Measurements from ENCODE around the gene DCST1. TPM values are rescaled to one million over a fixed set of nuclear protein-coding genes. Genes with fewer than 3 reads are reported as not detected.

The DCST1 gene
- total and polyA plus RNA-seq, 7 donors = 0.12 to 0.34 TPM; not detected in 5

GRCh38 chr1:155016231-155016831 lies 17.3 kb upstream of the DCST1 start:
- DNase-seq = no peak
- intact Hi-C loops (cut with DNase I) = loop anchor here (2.0 kb wide), 2 partner anchors 14 to 54 kb away; partner anchors contain the start of gene ZBTB7B (in 1 of the 2)

GRCh38 chr1:155017041-155017945 lies 16.3 kb upstream of the DCST1 start:
- Histone ChIP-seq H3K27ac (peak overlapping the region; percentile 85), H3K4me1 (peaks cover 22% of the 10 kb centered on the region), H3K9me3 (no peaks in the 10 kb centered on the region), H3K27me3 (ENCODE audit: insufficient read depth in 3 of 3, low read length in 2 of 3) (no peaks in the 10 kb centered on the region), H3K36me3 (ENCODE audit: insufficient read depth in 1 of 2, low read depth in 1 of 2) (peaks cover 0 to 31% of the 10 kb centered on the region in 2 donors), H3K4me3 (peak overlapping the region; percentile 67)
- ATAC-seq (peak; percentile 87 to 92 (median 88)), DNase-seq (peak; percentile 91 to 97)
- WGBS, 3 donors = 3 to 8% (median 4%) methylated on average over 29 to 49 of the region's 49 CpGs
- TF ChIP-seq CTCF (IDR thresholded peaks at IDR 0.05) = peak; percentile 99
- intact Hi-C loops (cut with DNase I) = loop anchor here (2.0 kb wide), 2 partner anchors 14 to 54 kb away; partner anchors contain the start of gene ZBTB7B (in 1 of the 2)

More at GRCh38 chr1:155016231-155016831, 17.3 kb upstream of the DCST1 start:
- Histone ChIP-seq H3K27me3 (ENCODE audit: insufficient read depth in 3 of 3, low read length in 2 of 3) (no peaks in the 10 kb centered on the region), H3K27ac (peak overlapping the region; percentile 85), H3K36me3 (ENCODE audit: insufficient read depth in 1 of 2, low read depth in 1 of 2) (peaks cover 0 to 31% of the 10 kb centered on the region in 2 donors), H3K4me1 (peaks cover 31% of the 10 kb centered on the region), H3K9me3 (no peaks in the 10 kb centered on the region), H3K4me3 (peak overlapping the region; percentile 67)
- TF ChIP-seq CTCF (IDR thresholded peaks at IDR 0.05) = no peak
- ATAC-seq = no peak
- 79 to 91% (median 84%) methylated on average over 25 to 26 of the region's 26 CpGs for WGBS, 3 donors

GRCh38 chr1:155017946-155018316 lies 15.7 kb upstream of the DCST1 start:
- no peak for TF ChIP-seq CTCF (IDR thresholded peaks at IDR 0.05)
- intact Hi-C loops (cut with DNase I) = loop anchor here (2.0 kb wide), 2 partner anchors 15 to 55 kb away; partner anchors contain the start of gene ZBTB7B (in 1 of the 2)
- Histone ChIP-seq H3K9me3 (no peaks in the 10 kb centered on the region), H3K27ac (peak overlapping the region; percentile 85), H3K27me3 (ENCODE audit: insufficient read depth in 3 of 3, low read length in 2 of 3) (no peaks in the 10 kb centered on the region), H3K4me3 (peak overlapping the region; percentile 67), H3K4me1 (peaks cover 20% of the 10 kb centered on the region), H3K36me3 (ENCODE audit: insufficient read depth in 1 of 2, low read depth in 1 of 2) (peaks cover 0 to 31% of the 10 kb centered on the region in 2 donors)
- 57 to 59% (median 58%) methylated on average over 6 of the region's 6 CpGs for WGBS, 3 donors
- ATAC-seq = peak in 1 of 4 donors; percentile 1
- no peak for DNase-seq

GRCh38 chr1:155018617-155019348 lies 14.8 kb upstream of the DCST1 start:
- WGBS, 3 donors = 76 to 79% (median 77%) methylated on average over 7 to 8 of the region's 8 CpGs
- ATAC-seq = no peak
- no peak for TF ChIP-seq CTCF (IDR thresholded peaks at IDR 0.05)
- no peak overlapping the region for H3K4me3 ChIP-seq
- no peak for DNase-seq
- peaks cover 0 to 31% of the 10 kb centered on the region in 2 donors for H3K36me3 ChIP-seq (ENCODE audit: insufficient read depth in 1 of 2, low read depth in 1 of 2)
- no peak overlapping the region for H3K27ac ChIP-seq
- peaks cover 20% of the 10 kb centered on the region for H3K4me1 ChIP-seq
- H3K27me3 ChIP-seq (ENCODE audit: insufficient read depth in 3 of 3, low read length in 2 of 3) = no peaks in the 10 kb centered on the region
- intact Hi-C loops (cut with DNase I) = no loop called here
- H3K9me3 ChIP-seq = no peaks in the 10 kb centered on the region

Measured in psoas muscle (tissue), 8 donors.